GM12865 (cell line): ENCODE measurements around the gene B3GALNT2.
"Not testable (repeated sequence)": the region's sequence is repeated elsewhere in the genome, so short reads cannot be mapped to it uniquely, and the experiment has no call there.

Source experiments
- DNase-seq: peaks from one replicate; pipeline ENCODE4 v3.0.0; 2010; ENCODE audit warnings: low read depth
- H3K4me3 ChIP-seq: 2 replicates; pipeline ENCODE4 v1.5.1; 2011; ENCODE audit warnings: mild to moderate bottlenecking, low read depth, low read length, control low read depth
- TF ChIP-seq, protein P1 (sequence below): IDR thresholded peaks from 2 replicates; pipeline ENCODE4 v1.5.1; 2011; ENCODE audit warnings: low read length, control low read depth, low read depth, inconsistent platforms; ENCODE audit not compliant: insufficient read depth; ENCODE audit errors: missing control alignments

B3GALNT2 gene

DNA sequence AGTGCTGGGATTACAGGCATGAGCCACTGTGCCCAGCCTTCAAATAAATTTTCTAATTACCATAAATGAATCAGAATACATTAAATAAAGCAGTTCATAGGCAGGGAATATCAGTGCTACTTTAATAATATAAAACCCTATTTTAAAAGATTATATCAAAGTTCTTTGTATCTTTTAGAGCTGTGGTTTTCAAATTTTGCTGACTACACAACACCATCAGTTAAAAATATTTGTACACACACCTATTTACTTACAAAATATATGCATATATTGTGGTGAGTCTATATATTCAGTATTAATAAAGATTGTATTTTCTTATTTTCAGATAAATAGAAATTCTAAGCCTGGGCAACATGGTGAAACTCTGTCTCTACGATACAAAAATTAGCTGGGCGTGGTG, 18.7 kb downstream of the B3GALNT2 start:
- TF ChIP-seq, protein P1, sequence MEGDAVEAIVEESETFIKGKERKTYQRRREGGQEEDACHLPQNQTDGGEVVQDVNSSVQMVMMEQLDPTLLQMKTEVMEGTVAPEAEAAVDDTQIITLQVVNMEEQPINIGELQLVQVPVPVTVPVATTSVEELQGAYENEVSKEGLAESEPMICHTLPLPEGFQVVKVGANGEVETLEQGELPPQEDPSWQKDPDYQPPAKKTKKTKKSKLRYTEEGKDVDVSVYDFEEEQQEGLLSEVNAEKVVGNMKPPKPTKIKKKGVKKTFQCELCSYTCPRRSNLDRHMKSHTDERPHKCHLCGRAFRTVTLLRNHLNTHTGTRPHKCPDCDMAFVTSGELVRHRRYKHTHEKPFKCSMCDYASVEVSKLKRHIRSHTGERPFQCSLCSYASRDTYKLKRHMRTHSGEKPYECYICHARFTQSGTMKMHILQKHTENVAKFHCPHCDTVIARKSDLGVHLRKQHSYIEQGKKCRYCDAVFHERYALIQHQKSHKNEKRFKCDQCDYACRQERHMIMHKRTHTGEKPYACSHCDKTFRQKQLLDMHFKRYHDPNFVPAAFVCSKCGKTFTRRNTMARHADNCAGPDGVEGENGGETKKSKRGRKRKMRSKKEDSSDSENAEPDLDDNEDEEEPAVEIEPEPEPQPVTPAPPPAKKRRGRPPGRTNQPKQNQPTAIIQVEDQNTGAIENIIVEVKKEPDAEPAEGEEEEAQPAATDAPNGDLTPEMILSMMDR: no peak
- no peak for DNase-seq
- no peak overlapping the region for H3K4me3 ChIP-seq

DNA sequence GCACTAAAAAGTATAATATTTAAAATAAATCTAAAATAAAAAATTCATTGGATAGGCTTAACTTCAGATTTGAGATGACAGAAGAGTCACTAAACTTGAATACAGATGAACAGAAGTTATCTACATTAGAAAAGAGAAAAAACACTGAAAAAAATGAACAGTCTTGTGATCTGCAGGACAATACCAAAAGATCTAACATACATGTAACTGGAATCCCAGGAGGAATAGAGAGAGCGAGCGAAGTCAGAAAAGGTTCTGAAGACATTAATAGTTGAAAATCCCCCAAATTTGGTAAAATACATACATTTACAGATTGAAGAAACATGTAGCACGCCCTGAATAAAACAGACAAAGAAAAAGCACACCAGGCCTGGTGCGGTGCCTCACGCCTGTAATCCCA, 21.2 kb downstream of the B3GALNT2 start:
- TF ChIP-seq, protein P1: no peak
- DNase-seq: no peak
- H3K4me3 ChIP-seq: no peak overlapping the region

DNA sequence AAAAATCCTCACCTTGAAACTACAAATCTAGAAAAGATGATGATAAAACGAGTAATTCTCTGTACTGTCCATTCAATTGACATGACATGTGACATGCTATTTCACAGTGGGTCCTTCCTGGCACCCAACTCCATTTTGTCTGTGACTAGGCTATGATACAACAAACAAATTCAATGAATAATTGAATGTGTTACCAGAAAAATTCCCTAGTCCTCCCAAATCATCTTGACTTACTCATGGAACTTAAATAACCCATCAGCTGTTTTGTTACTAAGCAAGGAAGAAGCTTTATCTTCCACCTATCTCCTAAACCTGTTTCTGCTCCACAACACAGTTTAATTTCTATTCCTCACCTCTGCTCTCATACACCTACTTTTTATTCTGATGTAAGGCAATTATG, 30.4 kb downstream of the B3GALNT2 start:
- TF ChIP-seq, protein P1: no peak
- DNase-seq: no peak
- no peak overlapping the region for H3K4me3 ChIP-seq

DNA sequence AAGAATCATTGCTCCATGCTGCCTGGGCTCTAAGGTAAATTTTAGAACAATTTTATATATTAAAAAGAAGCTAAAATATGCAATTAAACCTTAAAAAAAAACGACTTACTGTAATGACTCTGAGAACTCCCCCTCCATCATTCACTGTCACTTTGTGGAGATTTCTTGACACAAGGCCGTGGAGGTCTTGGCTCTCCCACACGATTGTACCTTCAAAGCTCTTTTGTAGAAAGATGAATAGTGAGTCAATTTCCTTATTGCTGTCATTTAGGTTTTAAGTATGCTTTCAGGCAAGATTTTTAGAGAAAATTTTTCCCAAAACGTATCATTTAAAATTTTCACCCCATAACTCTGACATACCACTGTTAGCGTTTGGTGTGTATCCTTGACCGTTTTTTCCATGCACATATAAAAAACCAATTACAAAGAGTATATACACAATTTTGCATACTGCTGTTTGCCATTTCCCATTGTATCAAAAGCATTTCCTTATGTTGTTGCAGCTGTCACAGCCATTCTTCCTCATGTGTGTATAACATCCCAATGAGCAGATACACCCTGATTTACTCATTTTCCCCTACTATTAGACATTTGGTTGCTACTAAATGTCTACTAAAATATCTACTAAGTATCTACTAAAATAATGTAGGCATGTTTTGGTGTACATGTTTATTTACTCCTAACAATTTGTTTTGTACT, 33.4 kb downstream of the B3GALNT2 start:
- no peak for DNase-seq
- TF ChIP-seq, protein P1: no peak
- H3K4me3 ChIP-seq: no peak overlapping the region

DNA sequence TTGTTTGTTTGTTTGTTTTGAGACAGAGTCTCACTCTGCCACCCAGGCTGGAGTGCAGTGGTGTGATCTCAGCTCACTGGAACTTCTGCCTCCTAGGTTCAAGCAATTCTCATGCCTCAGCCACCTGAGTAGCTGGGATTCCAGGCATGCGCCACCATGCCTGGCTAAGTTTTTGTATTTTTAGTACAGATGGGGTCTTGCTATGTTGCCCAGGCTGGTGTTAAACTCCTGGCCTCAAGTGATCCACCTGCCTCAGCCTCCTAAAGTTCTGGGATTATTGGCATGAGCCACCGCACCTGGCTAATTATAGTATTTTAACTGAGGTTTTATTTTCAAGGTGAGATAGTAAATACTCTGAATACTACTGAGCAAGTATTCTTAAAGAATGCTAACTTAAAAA, 34.4 kb downstream of the B3GALNT2 start:
- not testable (repeated sequence) for H3K4me3 ChIP-seq, DNase-seq

DNA sequence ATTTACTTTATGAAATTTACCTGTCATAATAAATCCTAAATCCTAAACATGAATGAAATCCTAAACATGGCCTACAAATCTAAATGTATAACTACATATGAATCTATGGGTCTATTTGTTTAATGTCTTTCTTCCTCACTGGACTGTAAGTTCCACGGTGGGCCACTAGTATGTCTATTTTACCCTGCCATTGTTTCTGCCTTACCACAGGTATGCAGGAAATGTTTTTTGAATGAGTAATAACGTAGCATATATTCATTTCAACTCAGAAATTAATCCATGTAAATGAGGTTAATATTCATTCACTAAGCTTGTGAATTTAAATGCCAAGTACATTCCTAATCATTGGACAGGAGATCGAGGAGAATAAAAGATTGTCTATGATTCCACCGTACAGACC, 35.3 kb downstream of the B3GALNT2 start:
- TF ChIP-seq, protein P1: no peak
- H3K4me3 ChIP-seq: no peak overlapping the region
- DNase-seq: no peak

DNA sequence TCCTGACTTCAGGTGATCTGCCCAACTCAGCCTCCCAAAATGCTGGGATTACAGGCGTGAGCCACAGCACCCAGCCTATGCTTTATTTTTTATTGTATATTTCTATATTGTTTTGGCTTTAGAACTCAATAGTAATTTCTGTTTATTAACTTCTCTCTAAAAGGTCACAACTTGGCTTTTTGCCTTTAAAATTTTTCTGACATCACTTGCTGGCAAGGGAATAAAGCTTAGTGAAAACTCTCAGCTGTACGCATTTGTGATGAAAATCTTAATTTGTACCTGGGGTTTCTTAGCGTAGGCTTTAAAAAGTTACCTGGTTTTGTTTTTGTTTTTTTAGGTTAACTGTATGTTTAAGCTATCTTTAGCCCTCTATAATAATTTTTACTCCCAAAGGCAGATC, 36.2 kb downstream of the B3GALNT2 start:
- TF ChIP-seq, protein P1: no peak
- DNase-seq: no peak
- no peak overlapping the region for H3K4me3 ChIP-seq
